Liver (tissue), 9 donors: ENCODE measurements around the gene CHST3. TPM values are rescaled to one million over a fixed set of nuclear protein-coding genes. Genes with fewer than 3 reads are reported as not detected.

Experiments used
- DNase-seq: peaks from one replicate; pipeline ENCODE4 v3.0.0-alpha.2; 2017; ENCODE audit warnings: low spot score
- H3K27ac ChIP-seq, 2 donors: one replicate each; pipeline ENCODE4 v1.7.0; 2013; ENCODE audit warnings: inconsistent platforms in 2 of 2, low read length in 2 of 2, control low read depth in 1 of 2, low read depth in 1 of 2, mild to moderate bottlenecking in 1 of 2
- H3K27me3 ChIP-seq, 4 donors: one replicate each; pipeline versions ENCODE4 v1.6.1 to v1.7.0; 2013; ENCODE audit warnings: low read length in 3 of 4, inconsistent platforms in 1 of 4, mild to moderate bottlenecking in 1 of 4, moderate library complexity in 1 of 4; ENCODE audit not compliant: control insufficient read depth in 4 of 4, insufficient read depth in 4 of 4
- H3K36me3 ChIP-seq, 4 donors: one replicate each; pipeline versions ENCODE4 v1.6.1 to v1.7.0; 2013; ENCODE audit warnings: low read length in 3 of 4, mild to moderate bottlenecking in 3 of 4, low read depth in 1 of 4, moderate library complexity in 1 of 4; ENCODE audit not compliant: control insufficient read depth in 4 of 4, insufficient read depth in 3 of 4
- H3K4me1 ChIP-seq, 4 donors: one replicate each; pipeline versions ENCODE4 v1.6.1 to v1.7.0; 2013; ENCODE audit warnings: low read length in 3 of 4, mild to moderate bottlenecking in 3 of 4, moderate library complexity in 1 of 4; ENCODE audit not compliant: control insufficient read depth in 4 of 4, insufficient read depth in 4 of 4
- H3K4me3 ChIP-seq, 3 donors: one replicate each; pipeline versions ENCODE4 v1.6.1 to v1.7.0; 2013; ENCODE audit warnings: low read length in 3 of 3, control low read depth in 1 of 3, low read depth in 1 of 3, mild to moderate bottlenecking in 1 of 3
- H3K9ac ChIP-seq, 2 donors: one replicate each; pipeline ENCODE4 v1.7.0; 2013; ENCODE audit warnings: low read length in 2 of 2, mild to moderate bottlenecking in 2 of 2, moderate library complexity in 2 of 2, control low read depth in 1 of 2, low read depth in 1 of 2
- H3K9me3 ChIP-seq, 4 donors: one replicate each; pipeline versions ENCODE4 v1.6.1 to v1.7.0; 2013; ENCODE audit warnings: low read length in 3 of 4; ENCODE audit not compliant: control insufficient read depth in 4 of 4
- ATF3 ChIP-seq: IDR thresholded peaks from 2 replicates; pipeline ENCODE4 v1.6.1; 2016; ENCODE audit warnings: antibody characterized with exemption
- CTCF ChIP-seq: fragments of 150-350 bp; IDR thresholded peaks from 2 replicates; pipeline ENCODE4 v1.5.1; 2017; ENCODE audit warnings: improper control_type of control experiment, low read depth, low read length; ENCODE audit not compliant: missing input control
- EGR1 ChIP-seq, 2 donors: IDR thresholded peaks; 2 replicates each; pipeline ENCODE4 v1.6.1; 2016 to 2018; ENCODE audit warnings: antibody characterized with exemption in 2 of 2, low read depth in 2 of 2
- HNF4A ChIP-seq, 2 donors: conservative IDR thresholded peaks; 2 replicates each; pipeline ENCODE4 v1.6.1; 2016; ENCODE audit warnings: antibody characterized with exemption in 2 of 2, mild to moderate bottlenecking in 2 of 2
- HNF4G ChIP-seq: IDR thresholded peaks from 2 replicates; pipeline ENCODE4 v1.6.1; 2016; ENCODE audit warnings: antibody characterized with exemption
- JUND ChIP-seq, 2 donors: IDR thresholded peaks; 2 replicates each; pipeline ENCODE4 v1.6.1; 2016; ENCODE audit warnings: antibody characterized with exemption in 2 of 2
- MAX ChIP-seq: IDR thresholded peaks from 2 replicates; pipeline ENCODE4 v1.6.1; 2016; ENCODE audit warnings: antibody characterized with exemption
- NR2F2 ChIP-seq: IDR thresholded peaks from 2 replicates; pipeline ENCODE4 v1.6.1; 2016; ENCODE audit warnings: antibody characterized with exemption
- RAD21 ChIP-seq, 2 donors: IDR thresholded peaks; 2 replicates each; pipeline ENCODE4 v1.6.1; 2016; ENCODE audit warnings: antibody characterized with exemption in 2 of 2, mild to moderate bottlenecking in 2 of 2
- REST ChIP-seq: IDR thresholded peaks from 2 replicates; pipeline ENCODE4 v1.6.1; 2016; ENCODE audit warnings: antibody characterized with exemption, mild to moderate bottlenecking
- SP1 ChIP-seq: IDR thresholded peaks from 2 replicates; pipeline ENCODE4 v1.6.1; 2018; ENCODE audit warnings: antibody characterized with exemption, mild to moderate bottlenecking
- TAF1 ChIP-seq: conservative IDR thresholded peaks from 2 replicates; pipeline ENCODE4 v1.6.1; 2016; ENCODE audit warnings: antibody characterized with exemption, mild to moderate bottlenecking
- WGBS: extraction: QIAGEN DNeasy Blood & Tissue Kit; methylation state at CpG from one replicate; pipeline ENCODE4 v1.1.7; 2013; 5-methylcytosine and 5-hydroxymethylcytosine counted together
- polyA plus RNA-seq, 2 donors: library from polyadenylated mRNA; stranded (reverse) in 1 of 2; unstranded in 1 of 2; fragments of 200-250 nt in 1 of 2; fragments of >200 nt in 1 of 2; fragmentation: Nextera tagmentation in 1 of 2; extraction: Ambion mirVana in 1 of 2; gene quantifications; one replicate each; pipeline versions ENCODE4 v1.2.1 to v1.2.3, GENCODE V29; 2013 to 2015
- total RNA-seq, 2 donors: library from RNA; depleted of rRNA; stranded (reverse); fragments of >200 nt; gene quantifications; one replicate each; pipeline ENCODE4 v1.2.3, GENCODE V29; 2014
- donor health status: healthy.
- donor health status: healthy.
- donor health status: healthy.
- donor health status: healthy.
- donor health status: healthy.

Gene CHST3
- total and polyA plus RNA-seq, 4 donors = 0.29 to 4.3 (median 1.5) TPM

GRCh38 chr10:72019085-72019876 lies 55.1 kb downstream of the CHST3 start:
- Histone ChIP-seq H3K9me3 (no peaks in the 10 kb centered on the region), H3K9ac (no peak overlapping the region), H3K36me3 (no peaks in the 10 kb centered on the region), H3K4me1 (no peaks in the 10 kb centered on the region), H3K27me3 (peaks cover 0 to 2% (median 0%) of the 10 kb centered on the region in 4 donors), H3K4me3 (no peak overlapping the region), H3K27ac (no peak overlapping the region)
- TF ChIP-seq HNF4A (conservative IDR thresholded peaks at IDR 0.05) (no peak), TAF1 (no peak), SP1 (no peak), CTCF (no peak)
- 84% methylated on average over 11 of the region's 11 CpGs for WGBS
- no peak for DNase-seq

GRCh38 chr10:72020914-72021809 lies 57.0 kb downstream of the CHST3 start:
- no peaks in the 10 kb centered on the region for H3K4me1 ChIP-seq
- H3K27ac ChIP-seq = no peak overlapping the region
- no peak overlapping the region for H3K9ac ChIP-seq
- WGBS = 74% methylated on average over 9 of the region's 9 CpGs
- H3K27me3 ChIP-seq = peaks cover 0 to 2% (median 0%) of the 10 kb centered on the region in 4 donors
- H3K4me3 ChIP-seq = no peak overlapping the region
- DNase-seq = no peak
- H3K36me3 ChIP-seq = no peaks in the 10 kb centered on the region
- H3K9me3 ChIP-seq = no peaks in the 10 kb centered on the region
- no peak for TF ChIP-seq TAF1
- TF ChIP-seq MAX = no peak
- TF ChIP-seq REST = no peak
- TF ChIP-seq NR2F2 = peak; percentile 89
- TF ChIP-seq SP1 = peak; percentile 18
- TF ChIP-seq HNF4A (conservative IDR thresholded peaks at IDR 0.05) = no peak

- DNase-seq = no peak
- Histone ChIP-seq H3K4me3 (no peak overlapping the region), H3K9me3 (no peaks in the 10 kb centered on the region), H3K36me3 (no peaks in the 10 kb centered on the region), H3K27ac (no peak overlapping the region), H3K9ac (no peak overlapping the region), H3K4me1 (no peaks in the 10 kb centered on the region), H3K27me3 (peaks cover 0 to 2% (median 0%) of the 10 kb centered on the region in 4 donors)
- WGBS = 83% methylated on average over 6 of the region's 6 CpGs
- no peak for TF ChIP-seq REST
- TF ChIP-seq JUND (IDR thresholded peaks at IDR 0.05) = no peak
- TF ChIP-seq EGR1 (IDR thresholded peaks at IDR 0.05; ENCODE audit: low read depth in 2 of 2) = no peak
- TF ChIP-seq CTCF = no peak
- no peak for TF ChIP-seq HNF4G
- TF ChIP-seq SP1 = no peak
- TF ChIP-seq ATF3 = no peak
- no peak for TF ChIP-seq RAD21 (IDR thresholded peaks at IDR 0.05)
Measured at GRCh38 chr10:72022228-72022627, 58.0 kb downstream of the CHST3 start.
